ENCODE data around the gene CLHC1.

DNA sequence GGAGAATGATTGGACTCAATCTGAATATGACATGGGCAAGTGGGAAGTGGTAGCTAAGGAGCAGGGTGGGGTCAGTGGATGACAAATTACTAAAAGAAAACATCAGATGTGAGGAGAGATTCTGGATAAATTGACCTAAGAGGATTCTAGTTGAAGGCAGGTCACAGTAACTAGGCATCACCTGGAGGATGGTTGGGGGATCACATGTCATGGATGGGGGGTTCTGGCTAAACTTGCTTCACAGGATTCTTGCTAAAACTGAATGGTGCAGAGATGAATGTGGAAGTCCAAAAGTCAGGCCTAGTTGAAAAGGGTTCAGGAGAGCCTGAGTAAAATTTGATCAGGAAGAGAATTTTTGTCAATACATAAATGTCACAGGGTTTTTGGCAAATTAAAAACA is 18.3 kb downstream of the CLHC1 start:
- TF ChIP-seq, protein P1, sequence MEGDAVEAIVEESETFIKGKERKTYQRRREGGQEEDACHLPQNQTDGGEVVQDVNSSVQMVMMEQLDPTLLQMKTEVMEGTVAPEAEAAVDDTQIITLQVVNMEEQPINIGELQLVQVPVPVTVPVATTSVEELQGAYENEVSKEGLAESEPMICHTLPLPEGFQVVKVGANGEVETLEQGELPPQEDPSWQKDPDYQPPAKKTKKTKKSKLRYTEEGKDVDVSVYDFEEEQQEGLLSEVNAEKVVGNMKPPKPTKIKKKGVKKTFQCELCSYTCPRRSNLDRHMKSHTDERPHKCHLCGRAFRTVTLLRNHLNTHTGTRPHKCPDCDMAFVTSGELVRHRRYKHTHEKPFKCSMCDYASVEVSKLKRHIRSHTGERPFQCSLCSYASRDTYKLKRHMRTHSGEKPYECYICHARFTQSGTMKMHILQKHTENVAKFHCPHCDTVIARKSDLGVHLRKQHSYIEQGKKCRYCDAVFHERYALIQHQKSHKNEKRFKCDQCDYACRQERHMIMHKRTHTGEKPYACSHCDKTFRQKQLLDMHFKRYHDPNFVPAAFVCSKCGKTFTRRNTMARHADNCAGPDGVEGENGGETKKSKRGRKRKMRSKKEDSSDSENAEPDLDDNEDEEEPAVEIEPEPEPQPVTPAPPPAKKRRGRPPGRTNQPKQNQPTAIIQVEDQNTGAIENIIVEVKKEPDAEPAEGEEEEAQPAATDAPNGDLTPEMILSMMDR (IDR thresholded peaks at IDR 0.05; ENCODE audit: insufficient read depth, low read length) = no peak
- TF ChIP-seq GABPA (IDR thresholded peaks at IDR 0.05; ENCODE audit: low read depth) = no peak
- no peak for TF ChIP-seq SPI1 (IDR thresholded peaks at IDR 0.05; ENCODE audit: borderline replicate concordance, low read depth)

All from HL-60 (cell line).